NCI-H2196 (cell line): Measurements from ENCODE around the gene CHD6.
"Not testable (repeated sequence)": the region's sequence is repeated elsewhere in the genome, so short reads cannot be mapped to it uniquely, and the experiment has no call there.

ENCODE experiments used
- DNase-seq: peaks from one replicate; lab custom pipeline; 2025; ENCODE audit not compliant: unreplicated experiment; lab: John Stamatoyannopoulos, UW

The CHD6 gene

DNA sequence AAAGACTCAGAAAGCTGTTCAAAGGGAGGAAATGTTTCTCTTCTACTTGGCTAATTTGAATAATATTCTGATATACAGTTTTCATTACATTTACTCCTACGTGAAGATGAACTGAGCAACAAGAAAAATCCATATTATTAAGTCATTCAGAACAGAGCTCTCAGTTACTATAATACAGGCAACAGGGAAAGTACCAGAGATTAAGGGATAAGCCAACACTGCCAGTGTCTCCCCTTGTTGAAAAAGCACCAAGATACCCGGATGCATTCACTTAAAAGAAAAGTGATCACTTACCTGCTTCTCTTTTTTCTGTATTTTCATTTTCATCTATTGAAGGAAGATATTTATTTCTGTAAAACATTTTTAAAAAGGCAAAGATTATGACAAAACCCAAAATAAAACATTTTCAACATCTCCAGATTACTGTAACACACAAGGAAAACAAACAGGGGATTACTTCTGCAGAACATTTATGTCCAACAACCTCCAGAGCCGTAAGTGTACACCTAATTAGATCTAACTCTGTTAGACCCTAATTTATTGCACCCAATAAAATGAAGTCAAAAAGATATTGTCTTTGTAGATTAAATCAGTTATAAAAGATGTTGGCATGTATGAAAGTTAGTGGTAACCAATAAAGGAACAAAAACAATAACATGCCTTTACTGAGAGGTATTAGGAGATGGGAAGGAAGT is 67.0 kb downstream of the CHD6 start:
- DNase-seq, result no peak

DNA sequence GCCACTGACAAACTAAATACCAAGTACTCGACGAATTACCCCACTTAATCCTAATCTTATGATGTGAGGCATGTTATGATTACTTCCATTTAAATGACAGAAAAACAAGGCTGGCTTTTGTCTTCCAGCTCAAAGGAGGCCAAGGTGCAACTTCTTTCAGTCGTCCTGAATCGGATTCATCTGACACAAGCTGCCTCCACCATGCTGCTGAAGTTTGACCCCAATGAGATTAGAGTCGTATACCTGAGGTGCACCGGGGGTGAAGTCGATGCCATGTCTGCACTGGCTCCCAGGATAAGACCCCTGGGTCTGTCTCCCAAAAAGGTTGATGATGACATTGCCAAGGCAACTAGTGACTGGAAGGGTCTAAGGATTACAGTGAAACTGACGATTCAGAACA is 71.0 kb downstream of the CHD6 start:
- no peak for DNase-seq

DNA sequence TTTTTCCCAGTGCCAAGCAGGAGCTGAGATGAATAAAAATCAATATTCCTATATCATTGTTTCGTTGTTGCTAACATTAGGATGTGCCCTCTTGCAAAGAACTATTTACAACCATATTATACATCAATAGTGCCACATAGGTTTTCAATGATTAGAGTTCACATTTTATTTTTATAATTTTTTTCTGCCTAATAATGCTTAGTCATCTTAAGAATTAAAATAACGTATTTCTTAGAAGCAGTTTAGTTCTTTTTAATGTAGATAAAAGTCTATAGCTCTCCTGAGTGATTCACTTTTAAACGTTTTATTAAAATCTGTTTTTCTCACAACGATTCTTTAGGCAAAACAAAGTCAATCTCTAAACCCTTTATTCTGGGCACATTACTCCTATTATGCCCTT is 71.6 kb downstream of the CHD6 start:
- DNase-seq, result no peak

DNA sequence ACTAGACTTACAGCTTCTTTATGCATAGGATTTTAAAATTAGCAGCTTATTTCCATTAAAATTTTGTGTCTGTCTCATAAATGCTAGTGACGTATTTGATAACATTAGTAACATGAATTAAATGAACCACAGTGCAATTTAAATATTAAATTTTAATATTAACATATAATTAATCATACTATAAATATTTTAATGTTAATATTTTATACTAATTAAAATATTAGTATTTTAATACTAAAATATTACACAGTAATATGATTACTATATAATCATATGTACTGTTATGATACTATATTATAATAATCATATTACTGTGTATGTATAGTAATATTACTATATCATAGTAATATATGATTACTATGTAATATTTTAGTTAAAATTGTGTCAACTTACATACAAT is 73.7 kb downstream of the CHD6 start:
- DNase-seq, result no peak

DNA sequence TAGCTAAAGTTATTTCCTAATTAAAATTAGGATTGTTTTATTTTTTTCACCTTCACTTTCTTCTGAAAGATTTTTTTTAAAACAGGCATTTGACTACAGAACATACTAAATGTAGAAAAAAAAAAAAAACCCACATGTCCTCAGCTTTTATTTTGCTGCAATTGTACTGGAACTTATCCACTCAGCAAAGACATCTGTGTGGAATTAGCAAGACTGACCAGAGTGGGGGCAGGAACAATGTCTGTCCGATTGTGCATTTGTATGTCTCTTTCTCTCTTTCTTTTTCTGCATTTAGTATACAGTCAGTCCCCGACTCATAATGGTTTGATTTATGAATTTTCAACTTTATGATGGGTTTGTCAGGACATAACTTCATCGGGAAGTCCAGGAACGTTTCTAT is 77.3 kb downstream of the CHD6 start:
- no peak for DNase-seq

DNA sequence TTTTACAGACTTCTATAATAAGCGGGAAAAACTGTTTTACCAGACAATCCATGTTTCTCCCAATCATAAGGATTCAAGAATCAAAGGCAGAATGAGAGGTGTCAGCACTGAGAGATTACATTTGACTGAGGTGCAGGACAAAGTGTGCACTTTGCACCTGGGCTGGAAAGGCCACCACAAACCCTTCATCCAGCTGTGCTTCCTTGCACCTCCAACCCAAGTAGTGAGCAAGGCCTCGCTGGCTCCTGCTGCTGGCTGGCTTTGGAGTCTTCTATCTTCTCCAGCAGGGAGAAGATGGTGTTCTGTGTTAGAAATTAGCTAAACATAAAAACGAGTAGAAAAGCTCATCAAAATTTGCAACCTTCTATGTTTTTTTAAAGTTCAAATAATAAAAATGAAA is 77.7 kb downstream of the CHD6 start:
- DNase-seq, result no peak

DNA sequence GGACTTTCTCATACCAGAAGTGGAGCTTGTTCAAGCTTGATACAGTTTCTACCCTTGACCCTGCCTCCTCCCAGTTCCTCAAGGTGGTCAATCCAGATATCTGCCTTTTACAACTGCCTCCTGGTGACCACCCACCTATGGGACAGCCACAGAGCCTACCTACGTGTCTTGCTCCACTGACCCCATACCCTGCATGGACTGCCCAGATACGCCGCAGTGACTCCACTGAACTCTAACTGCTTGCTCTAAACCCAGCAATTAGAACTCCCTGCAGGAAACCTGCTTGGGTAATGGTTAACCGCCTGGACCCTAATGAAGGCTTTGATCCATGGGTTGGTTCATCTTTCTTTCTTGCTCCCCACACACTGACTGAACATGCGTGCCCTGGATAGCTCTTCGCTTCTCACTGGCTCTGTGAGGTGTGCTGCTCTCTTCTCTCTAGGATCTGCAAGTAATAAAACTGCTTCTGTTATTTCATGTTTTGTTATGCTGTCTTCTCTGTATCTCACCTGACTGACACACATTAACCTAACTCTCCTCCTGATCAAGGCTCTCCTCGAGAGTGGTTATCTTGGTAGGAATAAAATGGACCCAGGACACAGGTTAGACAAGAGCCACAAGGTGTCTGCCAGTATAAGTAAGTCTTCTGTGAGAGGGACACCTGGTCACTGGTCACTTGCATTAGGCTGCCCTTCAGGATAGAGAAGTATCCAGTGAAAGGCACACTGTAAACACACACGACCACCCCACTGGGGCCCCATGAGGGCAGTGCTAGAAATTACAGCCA is 79.2 kb downstream of the CHD6 start:
- no peak for DNase-seq

DNA sequence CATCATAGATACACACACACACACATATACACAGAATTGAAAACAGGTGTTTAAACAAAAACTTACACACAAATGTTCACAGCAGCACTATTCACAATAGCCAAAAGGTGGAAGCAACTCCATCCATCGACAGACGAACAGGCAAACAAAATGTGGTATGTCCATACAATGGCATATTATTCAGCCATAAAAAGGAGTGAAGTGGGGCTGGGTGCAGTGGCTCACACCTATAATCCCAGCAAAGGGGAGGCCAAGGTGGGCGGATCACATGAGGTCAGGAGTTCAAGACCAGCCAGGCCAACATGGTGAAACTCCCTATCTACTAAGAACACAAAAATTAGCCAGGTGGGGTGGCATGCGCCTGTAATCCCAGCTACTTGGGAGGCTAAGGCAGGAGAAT is 80.3 kb downstream of the CHD6 start:
- DNase-seq, result no peak

DNA sequence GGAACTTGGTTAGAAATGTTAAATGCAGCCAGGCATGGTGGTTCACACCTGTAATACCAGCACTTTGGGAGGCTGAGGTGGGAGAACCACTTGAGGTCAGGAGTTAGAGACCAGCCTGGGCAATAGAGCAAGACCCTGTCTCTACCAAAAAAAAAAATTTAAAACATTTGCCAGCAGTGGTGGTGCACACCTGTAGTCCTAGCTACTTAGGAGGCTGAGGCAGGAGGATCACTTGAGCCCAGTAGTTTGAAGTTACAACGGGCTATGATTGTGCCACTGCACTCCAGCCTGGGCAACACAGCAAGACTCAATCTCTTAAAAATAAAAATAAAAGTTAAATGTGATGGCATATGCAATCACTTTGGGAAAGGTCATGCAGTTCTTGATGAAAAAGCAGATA is 82.6 kb downstream of the CHD6 start:
- DNase-seq, result not testable (repeated sequence)

DNA sequence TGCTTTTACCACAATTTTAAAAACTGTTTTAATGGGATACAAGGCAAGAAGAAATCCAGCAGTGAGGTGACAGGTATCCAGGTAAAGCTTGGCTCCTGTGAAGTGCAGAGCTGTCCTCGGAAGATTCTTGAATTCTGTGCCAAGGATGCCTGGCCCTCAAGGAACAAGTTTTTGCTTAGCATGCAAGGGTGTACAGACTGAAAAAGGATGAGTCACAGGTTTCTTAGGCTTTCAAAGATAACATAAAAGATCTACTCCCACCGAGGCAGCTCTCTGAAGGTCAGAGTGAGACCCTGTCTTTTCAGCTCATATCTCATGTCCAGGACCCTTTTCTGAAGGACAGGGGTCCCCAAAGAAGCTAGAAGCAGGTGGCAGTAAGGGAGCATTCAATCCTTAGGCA is 83.3 kb downstream of the CHD6 start:
- no peak for DNase-seq

DNA sequence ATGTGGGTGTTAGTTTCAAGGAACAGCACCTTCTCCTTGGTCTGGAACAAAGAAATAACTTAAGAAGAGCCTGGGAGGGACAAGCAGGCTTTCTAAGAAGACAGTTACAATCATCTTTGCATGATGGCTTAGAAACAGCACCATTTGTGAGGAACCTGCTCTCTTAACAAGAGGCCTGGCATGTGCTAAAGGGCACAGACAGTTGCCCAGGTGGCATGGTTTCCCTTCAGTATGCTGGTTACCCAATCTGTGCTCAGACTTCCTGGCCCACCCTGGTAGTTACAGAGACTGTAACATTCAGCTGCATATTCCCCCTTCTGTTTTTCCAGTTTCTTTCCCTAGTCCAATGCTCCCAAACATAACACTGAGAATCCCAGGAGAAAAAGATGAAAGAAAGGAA is 84.0 kb downstream of the CHD6 start:
- DNase-seq, result no peak

DNA sequence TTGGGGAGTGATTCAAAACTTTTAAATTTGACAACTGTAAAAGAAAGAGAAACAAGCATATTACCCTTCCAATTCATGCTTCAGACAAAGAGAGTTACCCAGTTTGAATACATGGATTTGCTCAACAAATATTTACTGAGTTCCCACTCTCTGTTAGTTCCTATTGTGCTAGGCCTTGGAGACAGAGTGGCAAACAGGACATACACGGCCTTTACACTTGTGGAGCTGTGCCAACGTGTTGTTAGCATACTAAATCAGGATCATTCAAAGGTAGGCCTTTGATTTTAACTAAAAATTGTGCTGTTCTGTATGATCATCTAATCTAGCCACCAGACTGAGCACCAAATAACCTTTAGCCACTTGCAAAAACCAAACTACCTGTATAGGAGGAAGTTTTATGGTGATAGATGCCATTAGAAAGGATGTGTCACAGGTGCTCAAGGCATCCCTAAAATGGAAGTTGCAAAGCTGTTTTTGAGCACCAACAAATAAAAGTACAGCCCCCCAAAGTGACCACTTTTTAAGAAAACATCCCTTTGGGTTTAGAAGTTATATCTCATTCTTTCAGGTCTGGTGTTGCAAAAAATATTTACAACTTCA is 84.5 kb downstream of the CHD6 start:
- no peak for DNase-seq

DNA sequence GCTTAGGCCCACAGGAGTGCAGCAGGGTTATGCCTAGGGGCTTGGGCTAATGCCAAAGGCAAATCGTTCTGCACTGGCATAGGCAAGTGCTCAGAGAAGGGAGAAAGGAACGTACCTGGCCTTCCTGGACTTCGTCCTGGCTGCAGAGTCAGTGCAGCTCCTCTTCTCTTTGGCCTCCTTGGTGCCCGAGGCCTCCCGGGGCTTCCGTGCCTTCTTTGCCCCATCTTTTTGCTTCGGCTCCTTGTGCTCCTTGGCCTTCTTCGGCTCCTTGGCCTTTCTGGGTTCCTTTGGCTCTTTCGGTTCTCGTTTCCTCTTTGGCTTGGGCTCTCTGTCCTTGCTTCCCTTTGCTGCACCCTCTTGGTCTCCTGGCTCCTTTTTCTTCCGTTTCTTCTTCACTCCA is 85.2 kb downstream of the CHD6 start:
- DNase-seq, result no peak

DNA sequence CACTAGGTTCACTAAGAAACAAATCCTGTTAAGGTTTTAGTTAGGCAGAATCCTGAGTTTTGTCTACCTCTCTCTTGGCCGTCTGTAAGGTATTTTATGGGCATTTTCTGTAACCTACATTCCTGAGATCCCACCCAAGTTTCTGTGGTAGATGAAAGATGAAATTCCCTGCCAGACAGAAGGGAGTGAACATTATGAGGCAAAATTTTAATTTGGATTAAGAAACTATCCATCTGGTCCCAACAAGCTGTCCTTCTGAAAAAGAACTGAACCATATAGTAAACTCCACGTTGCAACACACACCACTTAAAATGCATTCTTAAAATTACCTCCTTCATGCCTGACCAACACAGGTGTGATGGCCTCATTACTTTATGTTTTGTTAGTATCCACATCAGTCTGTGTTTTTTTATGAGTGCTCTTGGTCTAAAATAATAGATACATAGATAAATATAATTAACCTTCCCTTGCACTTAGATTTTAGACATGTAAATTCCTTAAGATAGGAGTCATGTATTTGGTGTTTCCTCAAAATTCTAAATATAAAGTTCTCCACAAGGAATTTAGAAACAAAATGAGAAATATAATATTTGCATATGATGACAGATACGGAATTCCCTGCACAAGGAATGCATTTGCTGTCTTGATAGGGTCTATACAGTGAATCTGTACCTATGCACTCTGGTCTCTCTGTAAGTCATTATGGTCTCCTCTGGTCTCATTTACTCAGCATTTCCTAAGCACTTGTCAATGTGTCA is 86.5 kb downstream of the CHD6 start:
- DNase-seq, result no peak

DNA sequence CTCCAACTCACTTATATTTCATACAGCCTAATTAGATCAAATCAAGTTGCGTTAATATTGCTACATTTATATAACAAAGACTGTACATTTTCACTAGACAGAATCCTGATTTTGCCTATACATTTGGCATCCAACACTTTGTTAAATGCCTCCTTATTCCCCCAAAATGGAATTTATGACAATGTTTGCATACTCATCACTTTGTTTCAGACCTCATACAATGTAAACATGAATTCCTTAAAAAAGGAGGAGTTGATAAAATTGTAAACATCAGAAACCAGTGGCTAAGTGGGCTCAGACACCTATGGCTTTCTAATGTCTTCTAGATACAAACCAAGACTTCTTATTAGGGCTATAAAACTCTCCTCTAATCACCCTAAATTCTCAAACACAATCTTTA is 87.3 kb downstream of the CHD6 start:
- no peak for DNase-seq

DNA sequence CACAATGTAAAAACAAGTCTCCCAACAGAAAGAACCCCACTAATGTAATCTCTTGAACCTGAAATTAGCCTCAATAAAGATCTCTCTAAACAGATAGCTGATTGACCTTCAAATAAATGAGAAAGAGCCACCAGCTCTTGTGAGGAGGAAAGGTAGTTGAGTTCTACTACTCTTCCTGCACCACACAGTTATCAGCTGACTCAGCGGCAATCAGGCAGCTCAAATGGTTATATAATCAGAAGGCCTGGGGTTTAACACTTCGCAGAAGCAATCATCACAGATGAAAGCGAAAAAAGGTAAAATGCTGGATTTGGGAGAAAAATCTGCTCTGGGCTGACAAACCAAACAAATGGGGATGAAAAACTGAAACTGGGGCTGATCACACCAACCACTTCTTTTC is 91.8 kb downstream of the CHD6 start:
- DNase-seq, result no peak

DNA sequence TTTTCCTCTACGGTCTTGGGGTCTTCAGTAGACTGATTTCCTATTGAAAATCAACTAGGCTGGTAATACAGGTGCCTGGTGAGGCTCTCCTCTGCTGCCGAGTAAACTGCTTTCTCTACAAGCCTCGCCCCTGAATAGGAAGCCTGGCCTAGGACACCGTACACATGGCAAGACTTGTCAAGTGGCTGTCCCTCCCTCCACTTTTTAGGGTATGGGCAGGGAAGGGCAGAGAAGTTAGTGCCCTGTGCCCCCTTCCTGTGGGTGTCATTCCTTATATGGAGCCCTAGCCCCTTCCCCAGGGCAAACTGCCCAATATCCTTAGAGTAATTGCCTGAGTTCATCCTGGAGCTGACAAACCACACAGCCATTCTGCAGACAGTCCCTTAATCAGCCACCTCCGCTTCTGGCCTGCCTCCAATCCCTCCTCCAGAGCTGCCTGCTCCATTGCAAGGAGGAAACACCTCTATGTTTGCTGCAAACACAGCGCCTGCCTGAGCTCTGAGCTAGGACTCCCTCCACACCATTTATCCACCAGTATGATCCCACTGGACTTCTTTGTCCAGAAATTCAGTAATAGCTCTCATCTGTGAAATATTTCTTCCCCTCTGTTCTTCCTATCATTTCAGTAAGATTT is 93.1 kb downstream of the CHD6 start:
- DNase-seq, result peak; percentile 73

DNA sequence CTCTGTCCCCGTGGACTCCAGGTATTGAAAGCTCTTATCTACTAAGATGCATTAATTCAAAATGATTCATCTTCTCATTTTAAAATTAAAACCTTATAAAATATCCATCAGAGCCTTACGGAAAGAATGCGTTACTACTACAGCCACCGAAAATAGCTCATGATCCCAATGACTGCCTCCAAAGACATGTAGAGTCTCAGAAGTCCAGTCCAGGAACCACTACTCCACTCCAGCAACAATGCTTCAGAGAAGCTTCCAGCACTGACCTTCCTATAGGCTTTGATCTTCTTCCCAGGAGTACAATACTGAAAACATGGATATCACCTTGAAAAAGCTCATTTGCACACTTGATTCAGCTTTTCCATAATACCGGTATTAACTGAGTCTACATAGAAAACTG is 94.3 kb downstream of the CHD6 start:
- no peak for DNase-seq

DNA sequence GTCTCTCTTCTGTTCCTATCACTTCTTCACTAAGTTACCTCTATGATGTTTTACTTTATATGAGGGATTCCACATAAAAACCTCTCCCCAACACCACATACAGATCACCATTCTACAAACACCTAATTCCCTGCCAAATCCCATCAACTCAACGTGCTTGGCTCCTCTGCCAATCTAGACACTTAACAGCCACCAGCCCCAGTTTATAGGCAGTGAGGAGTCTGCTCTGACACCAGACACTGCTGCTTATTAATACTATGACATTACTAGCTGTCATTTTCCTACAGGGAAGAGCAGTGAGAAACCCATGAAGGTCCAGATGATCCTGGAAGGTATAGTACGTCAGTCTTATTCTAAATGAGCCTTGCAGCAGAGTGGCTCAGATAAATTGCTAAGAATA is 104.3 kb downstream of the CHD6 start:
- no peak for DNase-seq

DNA sequence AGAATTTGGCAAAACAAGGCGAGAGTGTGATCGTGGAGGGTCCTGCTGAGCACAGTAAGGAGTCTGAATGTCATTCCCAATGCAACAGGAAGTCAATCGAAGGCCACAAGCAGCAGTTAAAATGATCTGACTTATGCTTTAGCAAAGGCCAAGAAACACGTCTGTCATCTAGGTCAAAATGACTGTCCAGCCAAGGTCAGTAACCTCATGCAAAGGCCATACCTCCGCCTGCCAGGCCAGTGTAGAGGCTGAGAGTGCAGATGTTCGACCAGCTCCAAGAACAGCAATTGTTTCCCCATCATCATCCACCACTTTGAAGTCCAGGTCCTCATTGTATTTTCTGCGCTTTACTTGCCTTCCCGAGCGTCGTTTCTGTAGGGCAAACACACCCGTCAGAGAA is 105.6 kb downstream of the CHD6 start:
- no peak for DNase-seq

DNA sequence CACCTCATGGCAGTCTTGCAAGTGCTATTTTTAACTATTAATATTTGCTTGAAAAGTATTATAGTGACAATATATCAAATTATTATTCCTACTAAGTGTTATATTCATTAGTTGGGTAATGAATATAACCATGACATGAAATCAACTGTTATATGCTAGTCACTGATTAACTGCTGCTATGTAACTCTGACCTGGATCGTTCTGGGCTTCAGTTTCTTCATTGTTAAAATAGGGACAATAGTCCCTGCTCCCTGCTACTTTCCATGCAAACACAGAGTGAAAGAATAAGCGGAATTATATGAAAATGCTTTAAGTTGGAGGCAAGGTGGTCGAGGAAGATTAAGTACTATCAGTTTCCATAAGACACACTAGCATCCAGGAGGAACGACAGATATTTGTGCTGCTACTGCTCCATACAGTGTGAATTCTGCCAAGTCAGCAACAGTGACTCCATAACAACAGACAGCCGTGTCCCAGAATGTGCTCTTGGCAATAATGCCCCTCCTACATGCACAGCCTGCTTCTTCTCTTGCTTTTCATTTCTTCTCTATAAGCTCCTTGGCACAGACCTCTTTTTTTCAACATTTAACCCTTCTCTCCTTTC is 107.2 kb downstream of the CHD6 start:
- no peak for DNase-seq
